A549 (cell line): ENCODE measurements around the gene SH3BGRL. TPM values are rescaled to one million over a fixed set of nuclear protein-coding genes. Genes with fewer than 3 reads are reported as not detected.
A peak's percentile ranks its signal among the peaks of the same experiment; 100 is the strongest.

ENCODE experiments used
- ATAC-seq, 2 experiments: fragments of 200-7000 bp in 1 of 2; fragments of >200 bp in 1 of 2; cut with Nextera tagmentation in 1 of 2; cut with Tn5 transposase in 1 of 2; 3 replicates each; pipeline versions ENCODE4 v1.8.0 to v1.9.1; 2018 to 2020; ENCODE audit warnings: mild to moderate bottlenecking in 1 of 2, moderate library complexity in 1 of 2
- CTCF ChIA-PET: fragments of 300-600 bp; sonication (Branson Sonifier 250); formaldehyde crosslinking; extraction: SDS; loops from one replicate; lab custom pipeline; 2021; ENCODE audit warnings: antibody characterized with exemption, inconsistent platforms; lab: Yijun Ruan, JAX
- POLR2A ChIA-PET: fragments of 350-600 bp; formaldehyde crosslinking; extraction: SDS; loops from one replicate; lab custom pipeline; 2021; ENCODE audit warnings: antibody characterized with exemption, inconsistent platforms; lab: Yijun Ruan, JAX
- DNase-seq, 2 experiments: peaks; one replicate each; pipeline versions ENCODE4 v3.0.0 to v3.0.0-alpha.2; 2011 to 2016; ENCODE audit warnings: low read depth in 1 of 2, low spot score in 1 of 2
- FAIRE-seq: peaks from 2 replicates; lab custom pipeline; 2011; peaks lifted over from hg19 to GRCh38; lab: Jason Lieb, UNC
- H3K27ac ChIP-seq, 2 experiments: fragments of >200 bp; sonication (Bioruptor Twin); formaldehyde crosslinking; 3 replicates each; pipeline ENCODE4 v1.5.1; 2016 to 2017
- H3K4me1 ChIP-seq: fragments of >200 bp; sonication (Bioruptor Twin); formaldehyde crosslinking; 3 replicates; pipeline ENCODE4 v1.6.1; 2016
- H3K4me2 ChIP-seq: fragments of >200 bp; sonication (Bioruptor Twin); formaldehyde crosslinking; 3 replicates; pipeline ENCODE4 v1.6.1; 2016
- H3K4me3 ChIP-seq: fragments of >200 bp; sonication (Bioruptor Twin); formaldehyde crosslinking; 3 replicates; pipeline ENCODE4 v1.5.1; 2016
- H3K9me3 ChIP-seq: fragments of >200 bp; sonication (Bioruptor Twin); formaldehyde crosslinking; 3 replicates; pipeline ENCODE4 v1.6.1; 2016
- CBX2 ChIP-seq: fragments of 200-600 bp; sonication (generic); IDR thresholded peaks from 2 replicates; pipeline ENCODE4 v1.6.1; 2016; ENCODE audit warnings: low read depth, mild to moderate bottlenecking, borderline replicate concordance
- CHD2 ChIP-seq: fragments of 150-350 bp; IDR thresholded peaks from 2 replicates; pipeline ENCODE4 v1.6.1; 2014; ENCODE audit warnings: low read length; ENCODE audit not compliant: partially characterized antibody
- CHD4 ChIP-seq: fragments of 200-600 bp; sonication (generic); IDR thresholded peaks from 2 replicates; pipeline ENCODE4 v1.6.1; 2016; ENCODE audit warnings: antibody characterized with exemption, mild to moderate bottlenecking, borderline replicate concordance
- ESRRA ChIP-seq: fragments of 150-350 bp; IDR thresholded peaks from 2 replicates; pipeline ENCODE4 v1.6.1; 2014; ENCODE audit warnings: mild to moderate bottlenecking, low read length, borderline replicate concordance
- FOSB ChIP-seq: fragments of 250-450 bp; sonication (Bioruptor Pico); IDR thresholded peaks from 2 replicates; pipeline ENCODE4 v1.5.0; 2020; ENCODE audit warnings: mild to moderate bottlenecking, moderate library complexity
- FOXS1 ChIP-seq: fragments of 250-450 bp; sonication (Bioruptor Pico); IDR thresholded peaks from 2 replicates; pipeline ENCODE4 v1.5.0; 2020; ENCODE audit warnings: mild to moderate bottlenecking, moderate library complexity
- HOXA7 ChIP-seq: fragments of 250-450 bp; sonication (Bioruptor Pico); IDR thresholded peaks from 2 replicates; pipeline ENCODE4 v1.5.0; 2020; ENCODE audit warnings: mild to moderate bottlenecking, moderate library complexity
- HOXB13 ChIP-seq: fragments of 250-450 bp; sonication (Bioruptor Pico); IDR thresholded peaks from 2 replicates; pipeline ENCODE4 v1.5.0; 2020; ENCODE audit warnings: low read depth, mild to moderate bottlenecking, moderate library complexity
- JUNB ChIP-seq: fragments of >200 bp; sonication (Bioruptor Twin); formaldehyde crosslinking; IDR thresholded peaks from 2 replicates; pipeline ENCODE4 v1.6.1; 2016
- KDM1A ChIP-seq: fragments of 200-600 bp; sonication (generic); IDR thresholded peaks from 2 replicates; pipeline ENCODE4 v1.6.1; 2016; ENCODE audit warnings: low read depth, mild to moderate bottlenecking
- RCOR1 ChIP-seq: fragments of 150-350 bp; IDR thresholded peaks from 2 replicates; pipeline ENCODE4 v1.6.1; 2014; ENCODE audit warnings: antibody characterized with exemption, low read length, low read depth
- RFX5 ChIP-seq: fragments of 450-650 bp; IDR thresholded peaks from 2 replicates; pipeline ENCODE4 v1.7.1; 2014; ENCODE audit warnings: antibody characterized with exemption, mild to moderate bottlenecking, moderate library complexity
- RNF2 ChIP-seq: fragments of 200-600 bp; sonication (generic); IDR thresholded peaks from 2 replicates; pipeline ENCODE4 v1.6.1; 2016; ENCODE audit warnings: low read depth, mild to moderate bottlenecking, antibody characterized with exemption, moderate library complexity, borderline replicate concordance
- SMC3 ChIP-seq: fragments of >200 bp; sonication (Bioruptor Twin); formaldehyde crosslinking; IDR thresholded peaks from 3 replicates; pipeline ENCODE4 v1.6.1; 2018; ENCODE audit warnings: inconsistent platforms
- TP53 ChIP-seq: fragments of 250-450 bp; sonication (Bioruptor Pico); IDR thresholded peaks from 2 replicates; pipeline ENCODE4 v1.5.0; 2021; ENCODE audit warnings: mild to moderate bottlenecking, moderate library complexity
- ZC3H11A ChIP-seq: fragments of 450-650 bp; IDR thresholded peaks from 2 replicates; pipeline ENCODE4 v1.6.1; 2014; ENCODE audit warnings: antibody characterized with exemption, mild to moderate bottlenecking
- ZSCAN20 ChIP-seq: fragments of 250-450 bp; sonication (Bioruptor Pico); IDR thresholded peaks from 2 replicates; pipeline ENCODE4 v1.8.0; 2022; ENCODE audit warnings: mild to moderate bottlenecking, moderate library complexity
- WGBS: methylation state at CpG from one replicate; pipeline ENCODE4 v1.1.6; 2017; ENCODE audit errors: missing lambda C conversion rate; 5-methylcytosine and 5-hydroxymethylcytosine counted together
- polyA plus RNA-seq, 4 experiments: library from polyadenylated mRNA; depleted of rRNA in 3 of 4; stranded (reverse); fragments of >200 nt; fragmentation: RNase III in 1 of 4; extraction: RNeasy Plus Mini Kit Qiagen cat#74134 plus additional on column Dnase treatment in 1 of 4; gene quantifications; 2 replicates in 3 of 4; 3 replicates in 1 of 4; pipeline ENCODE4 v1.2.3, GENCODE V29; 2011 to 2017
- TF ChIP-seq, protein P1 (sequence below): fragments of 250-450 bp; sonication (Bioruptor Pico); IDR thresholded peaks from 2 replicates; pipeline ENCODE4 v1.5.0; 2021; ENCODE audit warnings: mild to moderate bottlenecking, moderate library complexity, borderline replicate concordance
- TF ChIP-seq, protein P2 (sequence below): fragments of >200 bp; sonication (Bioruptor Twin); formaldehyde crosslinking; IDR thresholded peaks from 3 replicates; pipeline ENCODE4 v1.6.1; 2016
- TF ChIP-seq, protein P3 (sequence below): IDR thresholded peaks from 2 replicates; pipeline ENCODE4 v1.6.1; 2012
- TF ChIP-seq, protein P4 (sequence below): fragments of >200 bp; sonication (Bioruptor Twin); formaldehyde crosslinking; IDR thresholded peaks from 2 replicates; pipeline ENCODE4 v1.6.1; 2016
- TF ChIP-seq, protein P5 (sequence below): fragments of 200-600 bp; sonication (generic); IDR thresholded peaks from 2 replicates; pipeline ENCODE4 v1.6.1; 2016; ENCODE audit warnings: antibody characterized with exemption, mild to moderate bottlenecking, moderate library complexity

Gene SH3BGRL
- polyA plus RNA-seq, 2 of the 4 experiments (the other 2 are of a cell fraction) = 57.8 to 110 TPM

DNA sequence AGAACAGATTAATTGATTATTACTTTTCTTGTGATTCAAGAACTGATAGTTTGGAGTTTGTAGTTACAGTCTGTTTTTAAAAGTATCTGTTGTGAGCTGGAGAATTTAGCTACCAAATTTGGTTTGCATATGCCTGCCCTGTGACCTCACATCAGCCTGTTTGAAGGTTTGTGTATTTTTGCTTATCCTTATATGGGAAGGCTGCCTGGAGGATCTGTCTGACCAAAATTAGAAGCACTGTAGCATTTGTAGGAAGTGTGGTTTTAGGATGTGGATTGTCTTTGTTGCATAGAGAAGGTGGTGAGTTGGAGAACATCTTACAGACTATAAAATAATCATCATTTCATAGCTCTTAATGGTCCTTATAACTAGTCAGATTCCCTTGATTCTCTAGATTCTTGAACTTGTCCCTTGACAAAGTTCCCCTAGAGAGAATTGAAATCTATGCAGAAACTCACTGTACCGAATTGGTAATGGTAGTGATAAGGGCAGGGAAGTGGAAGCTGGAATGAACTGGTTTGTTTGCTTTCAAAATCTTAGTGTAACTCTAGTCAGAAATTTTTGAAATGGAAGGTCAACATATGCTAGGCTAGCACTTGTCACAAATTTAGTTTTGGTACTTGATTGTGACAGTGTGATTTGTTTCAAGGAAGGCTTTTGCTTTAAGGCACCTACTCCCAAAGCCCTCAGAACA, 57.3 kb downstream of the SH3BGRL start (continued):
- TF ChIP-seq, protein P1, sequence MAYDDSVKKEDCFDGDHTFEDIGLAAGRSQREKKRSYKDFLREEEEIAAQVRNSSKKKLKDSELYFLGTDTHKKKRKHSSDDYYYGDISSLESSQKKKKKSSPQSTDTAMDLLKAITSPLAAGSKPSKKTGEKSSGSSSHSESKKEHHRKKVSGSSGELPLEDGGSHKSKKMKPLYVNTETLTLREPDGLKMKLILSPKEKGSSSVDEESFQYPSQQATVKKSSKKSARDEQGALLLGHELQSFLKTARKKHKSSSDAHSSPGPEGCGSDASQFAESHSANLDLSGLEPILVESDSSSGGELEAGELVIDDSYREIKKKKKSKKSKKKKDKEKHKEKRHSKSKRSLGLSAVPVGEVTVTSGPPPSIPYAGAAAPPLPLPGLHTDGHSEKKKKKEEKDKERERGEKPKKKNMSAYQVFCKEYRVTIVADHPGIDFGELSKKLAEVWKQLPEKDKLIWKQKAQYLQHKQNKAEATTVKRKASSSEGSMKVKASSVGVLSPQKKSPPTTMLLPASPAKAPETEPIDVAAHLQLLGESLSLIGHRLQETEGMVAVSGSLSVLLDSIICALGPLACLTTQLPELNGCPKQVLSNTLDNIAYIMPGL (CRISPR knock-in tag) = no peak
- TF ChIP-seq ESRRA (no peak), CHD4 (no peak), RFX5 (no peak)
- TF ChIP-seq, all 56 proteins: peak for 0

DNA sequence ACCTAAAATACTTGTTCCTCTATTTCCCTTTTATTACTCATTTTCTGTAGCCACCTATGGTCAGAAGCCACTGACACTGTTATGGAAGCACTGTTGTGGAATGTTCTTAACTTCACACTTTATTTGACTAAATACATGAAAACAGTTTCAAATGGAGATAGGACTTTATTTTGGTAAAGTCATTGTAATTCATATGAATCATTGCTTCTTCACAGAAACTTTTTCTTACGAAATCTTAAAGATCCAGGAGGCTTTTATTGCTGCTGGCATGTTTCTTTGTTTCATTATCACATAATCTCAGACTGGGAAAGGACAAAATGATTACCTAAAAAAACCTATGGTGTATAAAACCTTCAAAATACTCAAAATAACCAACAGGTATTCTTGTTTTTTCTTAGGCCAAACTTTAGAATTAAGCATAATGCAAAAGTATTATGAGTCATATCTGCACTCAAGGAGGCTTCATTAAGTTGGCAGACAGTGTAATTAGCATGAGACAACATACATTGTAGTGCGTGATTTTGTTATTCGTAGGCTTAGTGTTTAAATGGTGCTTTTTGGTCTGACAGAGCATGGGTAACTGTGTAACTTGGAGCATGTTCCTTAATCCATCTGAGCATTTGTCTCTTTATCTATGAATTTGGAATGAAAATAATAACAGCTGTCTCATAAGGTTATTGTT, 58.0 kb downstream of the SH3BGRL start:
- ATAC-seq (no peak), FAIRE-seq (peak; percentile 94)
- 81% methylated on average over 3 of the region's 3 CpGs for WGBS
- CTCF ChIA-PET = no interaction called here
- 0 out of 3 replicates have a peak, but pooled peaks cover 9% of the 10 kb centered on the region for H3K4me1 ChIP-seq
- no peak overlapping the region for H3K4me2 ChIP-seq
- POLR2A ChIA-PET = no interaction called here
- H3K27ac ChIP-seq = no peak overlapping the region
- no peak overlapping the region for H3K4me3 ChIP-seq
- TF ChIP-seq RNF2 = no peak
- TF ChIP-seq HOXB13 (CRISPR knock-in tag) = no peak
- TF ChIP-seq, protein P1 (CRISPR knock-in tag) = no peak
- TF ChIP-seq, protein P2, sequence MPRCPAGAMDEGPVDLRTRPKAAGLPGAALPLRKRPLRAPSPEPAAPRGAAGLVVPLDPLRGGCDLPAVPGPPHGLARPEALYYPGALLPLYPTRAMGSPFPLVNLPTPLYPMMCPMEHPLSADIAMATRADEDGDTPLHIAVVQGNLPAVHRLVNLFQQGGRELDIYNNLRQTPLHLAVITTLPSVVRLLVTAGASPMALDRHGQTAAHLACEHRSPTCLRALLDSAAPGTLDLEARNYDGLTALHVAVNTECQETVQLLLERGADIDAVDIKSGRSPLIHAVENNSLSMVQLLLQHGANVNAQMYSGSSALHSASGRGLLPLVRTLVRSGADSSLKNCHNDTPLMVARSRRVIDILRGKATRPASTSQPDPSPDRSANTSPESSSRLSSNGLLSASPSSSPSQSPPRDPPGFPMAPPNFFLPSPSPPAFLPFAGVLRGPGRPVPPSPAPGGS = no peak
- TF ChIP-seq SMC3 = no peak
- TF ChIP-seq, protein P3, sequence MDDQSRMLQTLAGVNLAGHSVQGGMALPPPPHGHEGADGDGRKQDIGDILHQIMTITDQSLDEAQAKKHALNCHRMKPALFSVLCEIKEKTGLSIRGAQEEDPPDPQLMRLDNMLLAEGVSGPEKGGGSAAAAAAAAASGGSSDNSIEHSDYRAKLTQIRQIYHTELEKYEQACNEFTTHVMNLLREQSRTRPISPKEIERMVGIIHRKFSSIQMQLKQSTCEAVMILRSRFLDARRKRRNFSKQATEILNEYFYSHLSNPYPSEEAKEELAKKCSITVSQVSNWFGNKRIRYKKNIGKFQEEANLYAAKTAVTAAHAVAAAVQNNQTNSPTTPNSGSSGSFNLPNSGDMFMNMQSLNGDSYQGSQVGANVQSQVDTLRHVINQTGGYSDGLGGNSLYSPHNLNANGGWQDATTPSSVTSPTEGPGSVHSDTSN = no peak
- TF ChIP-seq CBX2 = no peak
- TF ChIP-seq FOSB (CRISPR knock-in tag) = no peak
- no peak for TF ChIP-seq ZSCAN20 (CRISPR knock-in tag)
- TF ChIP-seq ZC3H11A = no peak
- no peak for TF ChIP-seq JUNB
- no peak for TF ChIP-seq CHD4
- TF ChIP-seq, all 56 proteins: peak for 0
- no peaks in the 10 kb centered on the region for H3K9me3 ChIP-seq
- DNase-seq = no peak

DNA sequence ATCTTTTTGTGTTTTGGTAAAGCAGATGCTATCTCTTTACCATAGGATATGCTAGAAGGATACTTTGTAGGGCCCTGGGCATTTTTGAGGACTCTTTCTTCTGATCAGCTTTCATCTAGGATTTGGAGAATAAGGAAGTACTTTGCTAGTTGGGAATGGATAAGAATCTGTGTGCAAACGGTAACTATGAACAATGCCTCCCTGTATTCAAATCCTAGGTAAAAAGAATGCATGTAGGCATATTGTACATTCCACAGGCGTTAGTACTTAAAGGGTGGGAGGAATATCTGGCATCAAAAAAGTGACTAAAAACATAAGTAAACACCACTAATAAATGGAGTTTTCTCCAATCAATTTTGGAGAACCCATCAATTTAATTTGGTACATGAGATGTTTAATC, 59.7 kb downstream of the SH3BGRL start:
- DNase-seq (peak in 1 of 2 experiments; percentile 2), FAIRE-seq (no peak), ATAC-seq (no peak)
- TF ChIP-seq KDM1A (no peak), FOXS1 (CRISPR knock-in tag) (no peak), CHD4 (no peak), RCOR1 (no peak), TP53 (CRISPR knock-in tag) (no peak), CHD2 (no peak), HOXA7 (CRISPR knock-in tag) (no peak), SMC3 (no peak)
- TF ChIP-seq, protein P4, sequence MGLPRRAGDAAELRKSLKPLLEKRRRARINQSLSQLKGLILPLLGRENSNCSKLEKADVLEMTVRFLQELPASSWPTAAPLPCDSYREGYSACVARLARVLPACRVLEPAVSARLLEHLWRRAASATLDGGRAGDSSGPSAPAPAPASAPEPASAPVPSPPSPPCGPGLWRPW = no peak
- TF ChIP-seq, protein P5, sequence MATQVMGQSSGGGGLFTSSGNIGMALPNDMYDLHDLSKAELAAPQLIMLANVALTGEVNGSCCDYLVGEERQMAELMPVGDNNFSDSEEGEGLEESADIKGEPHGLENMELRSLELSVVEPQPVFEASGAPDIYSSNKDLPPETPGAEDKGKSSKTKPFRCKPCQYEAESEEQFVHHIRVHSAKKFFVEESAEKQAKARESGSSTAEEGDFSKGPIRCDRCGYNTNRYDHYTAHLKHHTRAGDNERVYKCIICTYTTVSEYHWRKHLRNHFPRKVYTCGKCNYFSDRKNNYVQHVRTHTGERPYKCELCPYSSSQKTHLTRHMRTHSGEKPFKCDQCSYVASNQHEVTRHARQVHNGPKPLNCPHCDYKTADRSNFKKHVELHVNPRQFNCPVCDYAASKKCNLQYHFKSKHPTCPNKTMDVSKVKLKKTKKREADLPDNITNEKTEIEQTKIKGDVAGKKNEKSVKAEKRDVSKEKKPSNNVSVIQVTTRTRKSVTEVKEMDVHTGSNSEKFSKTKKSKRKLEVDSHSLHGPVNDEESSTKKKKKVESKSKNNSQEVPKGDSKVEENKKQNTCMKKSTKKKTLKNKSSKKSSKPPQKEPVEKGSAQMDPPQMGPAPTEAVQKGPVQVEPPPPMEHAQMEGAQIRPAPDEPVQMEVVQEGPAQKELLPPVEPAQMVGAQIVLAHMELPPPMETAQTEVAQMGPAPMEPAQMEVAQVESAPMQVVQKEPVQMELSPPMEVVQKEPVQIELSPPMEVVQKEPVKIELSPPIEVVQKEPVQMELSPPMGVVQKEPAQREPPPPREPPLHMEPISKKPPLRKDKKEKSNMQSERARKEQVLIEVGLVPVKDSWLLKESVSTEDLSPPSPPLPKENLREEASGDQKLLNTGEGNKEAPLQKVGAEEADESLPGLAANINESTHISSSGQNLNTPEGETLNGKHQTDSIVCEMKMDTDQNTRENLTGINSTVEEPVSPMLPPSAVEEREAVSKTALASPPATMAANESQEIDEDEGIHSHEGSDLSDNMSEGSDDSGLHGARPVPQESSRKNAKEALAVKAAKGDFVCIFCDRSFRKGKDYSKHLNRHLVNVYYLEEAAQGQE = no peak
- POLR2A ChIA-PET = no interaction called here
- no peak overlapping the region for H3K4me3 ChIP-seq
- CTCF ChIA-PET = no interaction called here
- no peaks in the 10 kb centered on the region for H3K9me3 ChIP-seq
- H3K4me1 ChIP-seq = 0 out of 3 replicates have a peak, but pooled peaks cover 9% of the 10 kb centered on the region
- no peak overlapping the region for H3K27ac ChIP-seq
- H3K4me2 ChIP-seq = no peak overlapping the region
- WGBS = 41% methylated on average over 2 of the region's 2 CpGs
